Mesothelial cell of epicardium (in vitro differentiated cells): ENCODE measurements around the gene BPNT1. TPM values are rescaled to one million over a fixed set of nuclear protein-coding genes. Genes with fewer than 3 reads are reported as not detected.

Experiments
- DNase-seq, 2 experiments: peaks; one replicate each; pipeline ENCODE4 v3.0.0; 2021; ENCODE audit warnings: low spot score in 2 of 2; ENCODE audit not compliant: unreplicated experiment in 2 of 2
- H3K27ac Mint-ChIP-seq: 2 replicates; pipeline ENCODE4 v1.8.0; 2021; ENCODE audit warnings: mixed read lengths
- H3K27me3 Mint-ChIP-seq: 2 replicates; pipeline ENCODE4 v1.8.0; 2021; ENCODE audit warnings: low read depth, mixed read lengths
- H3K36me3 Mint-ChIP-seq: 2 replicates; pipeline ENCODE4 v1.8.0; 2021; ENCODE audit warnings: mixed read lengths
- H3K4me1 Mint-ChIP-seq: 2 replicates; pipeline ENCODE4 v1.8.0; 2021; ENCODE audit warnings: mixed read lengths
- H3K4me3 Mint-ChIP-seq: 2 replicates; pipeline ENCODE4 v1.8.0; 2021; ENCODE audit warnings: mild to moderate bottlenecking, moderate library complexity, mixed read lengths
- H3K9me3 Mint-ChIP-seq: 2 replicates; pipeline ENCODE4 v1.8.0; 2021; ENCODE audit warnings: mixed read lengths
- total RNA-seq: library from RNA; stranded (reverse); gene quantifications from 3 replicates; pipeline ENCODE4 v1.2.1, GENCODE V29; 2021
- TF ChIP-seq, protein P1 (sequence below): fragments of 200-600 bp; sonication (generic); IDR thresholded peaks from one replicate; pipeline ENCODE4 v1.5.0; 2021; ENCODE audit warnings: antibody characterized with exemption; ENCODE audit not compliant: unreplicated experiment

Gene BPNT1, protein sequence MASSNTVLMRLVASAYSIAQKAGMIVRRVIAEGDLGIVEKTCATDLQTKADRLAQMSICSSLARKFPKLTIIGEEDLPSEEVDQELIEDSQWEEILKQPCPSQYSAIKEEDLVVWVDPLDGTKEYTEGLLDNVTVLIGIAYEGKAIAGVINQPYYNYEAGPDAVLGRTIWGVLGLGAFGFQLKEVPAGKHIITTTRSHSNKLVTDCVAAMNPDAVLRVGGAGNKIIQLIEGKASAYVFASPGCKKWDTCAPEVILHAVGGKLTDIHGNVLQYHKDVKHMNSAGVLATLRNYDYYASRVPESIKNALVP
- 23.2 to 26.6 TPM (median 23.9 TPM) in 3 replicates for total RNA-seq

DNA sequence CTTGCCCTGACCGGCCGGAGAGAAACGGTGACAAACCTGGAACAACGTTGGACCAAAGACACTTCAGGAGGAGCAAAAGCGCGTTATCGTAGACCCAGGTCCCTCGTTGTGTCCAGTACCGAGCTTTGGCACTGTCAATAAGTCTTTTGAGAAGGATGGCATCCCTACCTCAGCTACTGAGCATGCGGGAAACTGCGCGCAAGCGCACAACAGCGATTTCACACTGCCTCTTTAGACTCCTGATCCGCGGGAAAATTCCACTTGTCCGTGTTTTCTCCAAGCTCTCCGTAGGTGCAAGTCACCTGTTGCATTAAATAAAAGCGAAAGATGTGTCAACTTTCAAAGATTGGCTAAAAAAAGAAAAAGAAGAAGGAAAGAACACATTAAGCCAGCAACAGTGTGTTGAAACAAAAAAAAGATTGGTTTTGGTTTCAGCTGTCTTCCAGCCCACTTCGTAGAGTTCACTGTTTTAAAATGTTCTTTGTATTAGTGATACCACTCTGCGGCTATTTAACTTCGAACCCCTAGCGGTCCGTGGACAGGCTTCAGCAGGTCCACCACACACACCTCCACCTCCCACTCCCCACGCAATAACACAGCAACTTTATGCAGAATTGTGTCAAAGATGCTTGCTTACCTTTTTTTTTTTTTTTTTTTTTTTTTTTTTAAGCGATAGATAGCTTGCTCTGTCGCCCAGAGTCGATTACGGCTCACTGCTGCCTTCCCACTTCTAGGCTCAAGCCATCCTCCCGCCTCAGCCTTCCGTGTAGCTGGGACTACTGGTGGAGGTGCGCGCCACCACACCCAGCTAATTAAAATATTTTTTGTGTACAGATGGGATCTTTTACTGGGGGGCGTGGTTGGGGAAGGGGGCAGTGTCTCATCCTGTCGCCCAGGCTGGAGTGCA lies at the start of gene BPNT1:
Gene BPNT1 (minus strand): TSS at position 139 of the 907 bp plus-strand sequence. CDS start 9,942 bp downstream, outside the sequence.
- H3K27ac Mint-ChIP-seq = peak within 1 kb of the TSS; percentile 88
- TF ChIP-seq, protein P1, sequence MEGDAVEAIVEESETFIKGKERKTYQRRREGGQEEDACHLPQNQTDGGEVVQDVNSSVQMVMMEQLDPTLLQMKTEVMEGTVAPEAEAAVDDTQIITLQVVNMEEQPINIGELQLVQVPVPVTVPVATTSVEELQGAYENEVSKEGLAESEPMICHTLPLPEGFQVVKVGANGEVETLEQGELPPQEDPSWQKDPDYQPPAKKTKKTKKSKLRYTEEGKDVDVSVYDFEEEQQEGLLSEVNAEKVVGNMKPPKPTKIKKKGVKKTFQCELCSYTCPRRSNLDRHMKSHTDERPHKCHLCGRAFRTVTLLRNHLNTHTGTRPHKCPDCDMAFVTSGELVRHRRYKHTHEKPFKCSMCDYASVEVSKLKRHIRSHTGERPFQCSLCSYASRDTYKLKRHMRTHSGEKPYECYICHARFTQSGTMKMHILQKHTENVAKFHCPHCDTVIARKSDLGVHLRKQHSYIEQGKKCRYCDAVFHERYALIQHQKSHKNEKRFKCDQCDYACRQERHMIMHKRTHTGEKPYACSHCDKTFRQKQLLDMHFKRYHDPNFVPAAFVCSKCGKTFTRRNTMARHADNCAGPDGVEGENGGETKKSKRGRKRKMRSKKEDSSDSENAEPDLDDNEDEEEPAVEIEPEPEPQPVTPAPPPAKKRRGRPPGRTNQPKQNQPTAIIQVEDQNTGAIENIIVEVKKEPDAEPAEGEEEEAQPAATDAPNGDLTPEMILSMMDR = no peak
- peak; percentile 86 to 96 for DNase-seq
- H3K4me3 Mint-ChIP-seq = peak within 1 kb of the TSS; percentile 98
- peaks cover 12% of the 10 kb centered on the region for H3K4me1 Mint-ChIP-seq
- H3K9me3 Mint-ChIP-seq = no peaks in the 10 kb centered on the region
- H3K36me3 Mint-ChIP-seq = no peaks in the 10 kb centered on the region
- no peaks in the 10 kb centered on the region for H3K27me3 Mint-ChIP-seq

DNA sequence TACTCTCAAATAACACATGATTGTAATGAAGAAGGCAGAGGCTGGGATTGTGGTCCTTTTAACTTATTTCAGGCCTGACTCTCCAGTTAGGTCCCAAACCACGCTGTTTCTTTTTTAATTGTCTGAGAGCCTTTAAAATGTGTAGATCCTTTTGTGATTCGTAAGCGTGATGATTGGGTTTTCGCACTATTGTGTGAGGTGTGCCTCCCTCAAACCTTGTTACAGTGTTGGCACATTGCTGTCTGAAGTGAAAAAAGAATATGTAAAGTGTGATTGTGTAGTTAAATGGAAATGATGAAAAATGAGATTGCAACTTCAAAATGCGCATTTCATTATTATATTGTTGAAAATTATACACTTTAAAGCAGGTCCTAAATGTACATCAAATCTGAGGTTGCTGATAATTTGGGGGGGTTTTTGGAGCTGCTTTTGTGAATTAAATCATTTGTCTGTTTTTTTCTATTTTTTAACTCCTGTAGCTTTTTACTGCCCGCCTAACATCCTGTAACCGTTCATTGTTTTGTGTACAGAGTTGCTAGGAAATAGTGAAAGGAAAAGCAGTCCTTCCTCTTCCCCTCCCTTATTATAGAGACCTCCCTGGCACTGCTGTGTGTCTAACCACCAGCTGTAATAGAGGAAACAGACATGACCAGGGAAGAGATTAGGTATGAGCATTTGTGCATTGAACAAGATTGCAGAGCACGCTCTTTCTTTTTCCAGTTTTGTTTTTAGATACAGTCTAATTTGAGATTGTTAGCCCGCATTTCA lies 47.6 kb upstream of the BPNT1 start:
- peaks cover 50% of the 10 kb centered on the region for H3K36me3 Mint-ChIP-seq
- DNase-seq = no peak
- TF ChIP-seq, protein P1 = no peak
- H3K27me3 Mint-ChIP-seq = no peaks in the 10 kb centered on the region
- H3K4me3 Mint-ChIP-seq = no peak overlapping the region
- H3K27ac Mint-ChIP-seq = no peak overlapping the region
- H3K4me1 Mint-ChIP-seq = no peaks in the 10 kb centered on the region
- peaks cover 3% of the 10 kb centered on the region for H3K9me3 Mint-ChIP-seq

DNA sequence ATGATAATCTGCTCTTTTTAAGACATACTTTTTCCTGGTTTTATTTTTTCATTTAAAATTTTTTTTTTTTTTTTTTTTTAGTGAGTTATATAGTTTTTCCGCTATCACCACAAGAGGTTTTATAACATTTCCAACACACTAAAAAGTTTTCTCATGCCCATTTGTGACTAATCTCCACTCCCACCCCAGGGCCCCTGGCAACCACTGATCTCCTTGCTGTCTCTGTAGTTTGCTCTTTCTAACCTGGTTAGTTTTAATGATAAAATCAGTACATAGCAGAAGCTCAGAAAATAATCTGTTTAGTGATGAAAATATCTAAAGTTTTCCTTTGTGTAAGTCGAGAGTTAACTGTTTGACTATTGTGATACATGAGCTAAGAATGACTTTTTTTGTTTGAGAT lies 46.2 kb upstream of the BPNT1 start:
- Mint-ChIP-seq H3K27me3 (no peaks in the 10 kb centered on the region), H3K36me3 (peaks cover 41% of the 10 kb centered on the region), H3K9me3 (no peaks in the 10 kb centered on the region), H3K27ac (peak overlapping the region; percentile 43), H3K4me1 (no peaks in the 10 kb centered on the region), H3K4me3 (no peak overlapping the region)
- DNase-seq = no peak
- TF ChIP-seq, protein P1 = no peak

DNA sequence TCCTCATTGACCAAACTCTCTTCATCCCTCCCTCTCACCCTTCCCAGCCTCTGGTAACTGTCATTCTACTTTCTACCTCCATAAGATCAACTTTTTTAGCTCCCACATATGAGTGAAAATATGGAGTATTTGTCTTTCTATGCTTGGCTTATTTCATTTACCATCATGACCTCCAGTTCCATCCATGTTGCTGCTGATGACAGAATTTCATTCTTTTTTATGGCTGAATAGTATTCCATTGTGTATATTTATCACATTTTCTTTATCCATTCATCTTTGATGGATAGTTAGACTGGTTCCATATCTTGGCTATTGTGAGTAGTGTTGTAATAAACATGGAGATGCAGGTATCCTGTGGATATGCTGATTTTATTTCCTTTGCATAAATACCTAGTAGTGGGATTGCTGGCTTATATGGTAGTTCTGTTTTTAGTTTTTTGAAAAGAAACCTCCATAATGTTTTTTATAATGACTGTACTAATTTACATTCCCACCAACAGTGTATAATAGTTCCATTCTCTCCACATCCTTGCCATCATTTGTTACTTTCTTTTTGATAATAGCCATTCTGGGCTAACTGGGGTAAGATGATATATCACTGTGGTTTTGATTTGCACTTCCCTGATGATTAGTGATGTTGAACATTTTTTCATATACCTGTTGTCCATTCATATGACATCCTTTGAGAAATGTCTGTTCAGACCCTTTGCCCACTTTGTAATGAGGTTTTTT lies 40.1 kb upstream of the BPNT1 start:
- TF ChIP-seq, protein P1 = no peak
- Mint-ChIP-seq H3K9me3 (peaks cover 9% of the 10 kb centered on the region), H3K27me3 (no peaks in the 10 kb centered on the region), H3K27ac (no peak overlapping the region), H3K4me1 (no peaks in the 10 kb centered on the region), H3K4me3 (no peak overlapping the region), H3K36me3 (peaks cover 42% of the 10 kb centered on the region)
- DNase-seq = no peak

DNA sequence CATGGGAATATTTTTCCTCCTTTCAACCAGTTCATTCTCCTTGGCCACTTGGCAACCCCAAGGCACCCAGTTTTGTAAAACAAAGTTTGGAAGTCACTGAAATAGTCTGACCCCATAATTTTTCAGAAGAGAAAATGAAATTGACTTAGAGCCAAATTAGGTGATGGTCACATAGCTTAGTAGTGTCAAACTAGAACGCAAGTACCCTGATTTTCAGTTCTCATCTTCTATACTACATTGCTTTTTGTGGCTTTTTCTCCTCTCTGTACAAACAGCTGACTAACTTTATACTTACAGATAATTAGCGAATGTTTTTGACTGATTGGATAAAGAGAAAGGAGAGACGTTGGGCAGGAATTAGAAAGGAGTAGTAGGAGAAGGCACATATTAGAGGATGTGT lies 37.5 kb upstream of the BPNT1 start:
- TF ChIP-seq, protein P1 = no peak
- no peak overlapping the region for H3K4me3 Mint-ChIP-seq
- no peaks in the 10 kb centered on the region for H3K27me3 Mint-ChIP-seq
- peaks cover 9% of the 10 kb centered on the region for H3K9me3 Mint-ChIP-seq
- DNase-seq = no peak
- H3K36me3 Mint-ChIP-seq = peaks cover 23% of the 10 kb centered on the region
- no peak overlapping the region for H3K27ac Mint-ChIP-seq
- no peaks in the 10 kb centered on the region for H3K4me1 Mint-ChIP-seq
